Measurements from ENCODE around the gene S1PR4.
"Not testable (repeated sequence)": the region's sequence is repeated elsewhere in the genome, so short reads cannot be mapped to it uniquely, and the experiment has no call there.

S1PR4 gene

DNA sequence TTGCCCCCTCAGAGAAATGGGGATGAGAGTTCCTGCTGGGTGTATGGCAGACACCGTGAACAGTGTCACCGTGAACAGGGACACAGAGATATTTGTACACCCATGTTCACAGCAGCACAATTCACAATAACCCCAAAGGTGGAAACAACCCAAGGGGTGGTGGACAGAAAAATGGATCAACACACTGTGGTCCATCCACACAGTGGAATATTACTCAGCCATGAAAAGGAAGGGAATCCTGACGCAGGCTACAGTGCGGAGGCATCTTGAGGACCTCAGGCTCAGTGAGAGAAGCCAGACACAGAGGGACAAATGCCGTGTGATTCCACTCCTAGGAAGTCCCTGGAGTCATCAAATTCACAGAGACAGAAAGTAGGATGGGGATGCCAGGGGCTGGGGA lies 38.3 kb downstream of the S1PR4 start:
- TF ChIP-seq, protein P1, sequence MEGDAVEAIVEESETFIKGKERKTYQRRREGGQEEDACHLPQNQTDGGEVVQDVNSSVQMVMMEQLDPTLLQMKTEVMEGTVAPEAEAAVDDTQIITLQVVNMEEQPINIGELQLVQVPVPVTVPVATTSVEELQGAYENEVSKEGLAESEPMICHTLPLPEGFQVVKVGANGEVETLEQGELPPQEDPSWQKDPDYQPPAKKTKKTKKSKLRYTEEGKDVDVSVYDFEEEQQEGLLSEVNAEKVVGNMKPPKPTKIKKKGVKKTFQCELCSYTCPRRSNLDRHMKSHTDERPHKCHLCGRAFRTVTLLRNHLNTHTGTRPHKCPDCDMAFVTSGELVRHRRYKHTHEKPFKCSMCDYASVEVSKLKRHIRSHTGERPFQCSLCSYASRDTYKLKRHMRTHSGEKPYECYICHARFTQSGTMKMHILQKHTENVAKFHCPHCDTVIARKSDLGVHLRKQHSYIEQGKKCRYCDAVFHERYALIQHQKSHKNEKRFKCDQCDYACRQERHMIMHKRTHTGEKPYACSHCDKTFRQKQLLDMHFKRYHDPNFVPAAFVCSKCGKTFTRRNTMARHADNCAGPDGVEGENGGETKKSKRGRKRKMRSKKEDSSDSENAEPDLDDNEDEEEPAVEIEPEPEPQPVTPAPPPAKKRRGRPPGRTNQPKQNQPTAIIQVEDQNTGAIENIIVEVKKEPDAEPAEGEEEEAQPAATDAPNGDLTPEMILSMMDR (IDR thresholded peaks at IDR 0.05; ENCODE audit: low read length, missing control alignments): no peak
- H3K4me3 ChIP-seq (replicated peaks; ENCODE audit: low read depth, low read length): no peak overlapping the region
- DNase-seq (ENCODE audit: low read depth): no peak

DNA sequence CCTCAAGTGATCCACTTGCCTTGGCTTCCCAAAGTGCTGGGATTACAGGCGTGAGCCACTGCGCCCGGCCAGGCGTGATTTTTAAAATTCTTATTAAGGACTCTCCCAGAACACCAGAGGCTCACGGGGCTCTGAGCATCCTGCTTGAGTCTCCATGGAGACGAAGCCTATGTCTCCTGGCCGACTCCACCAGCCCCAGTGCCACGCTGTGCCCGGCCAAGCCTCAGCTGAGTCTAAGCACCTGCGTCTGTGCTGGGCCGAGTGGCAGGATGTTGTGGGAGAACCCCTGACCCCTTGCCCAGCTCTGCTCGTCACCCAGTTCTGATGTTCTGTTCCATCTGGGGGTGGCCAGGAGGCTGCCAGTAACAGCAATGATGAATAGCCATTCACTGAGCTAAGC lies 42.0 kb downstream of the S1PR4 start:
- DNase-seq (ENCODE audit: low read depth): no peak
- TF ChIP-seq, protein P1 (IDR thresholded peaks at IDR 0.05; ENCODE audit: low read length, missing control alignments): no peak
- no peak overlapping the region for H3K4me3 ChIP-seq (replicated peaks; ENCODE audit: low read depth, low read length)

DNA sequence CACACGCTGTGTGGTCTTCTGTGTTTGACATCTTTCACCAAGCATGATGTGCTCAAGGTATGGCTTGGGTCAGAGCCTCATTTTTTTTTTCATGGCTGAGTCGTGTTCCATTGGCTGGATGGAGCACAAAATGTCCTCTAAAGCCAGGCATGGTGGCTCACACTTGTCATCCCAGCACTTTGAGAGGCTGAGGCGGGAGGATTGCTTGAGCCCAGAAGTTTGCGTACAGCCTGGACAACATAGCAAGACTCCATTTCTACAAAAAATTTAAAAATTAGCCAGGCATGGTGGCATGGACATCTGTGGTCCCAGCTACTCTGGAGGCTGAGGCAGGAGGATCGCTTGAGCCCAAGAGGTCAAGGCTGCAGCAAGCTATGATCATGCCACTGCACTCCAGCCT lies 43.0 kb downstream of the S1PR4 start:
- not testable (repeated sequence) for H3K4me3 ChIP-seq (replicated peaks; ENCODE audit: low read depth, low read length); DNase-seq (ENCODE audit: low read depth)

DNA sequence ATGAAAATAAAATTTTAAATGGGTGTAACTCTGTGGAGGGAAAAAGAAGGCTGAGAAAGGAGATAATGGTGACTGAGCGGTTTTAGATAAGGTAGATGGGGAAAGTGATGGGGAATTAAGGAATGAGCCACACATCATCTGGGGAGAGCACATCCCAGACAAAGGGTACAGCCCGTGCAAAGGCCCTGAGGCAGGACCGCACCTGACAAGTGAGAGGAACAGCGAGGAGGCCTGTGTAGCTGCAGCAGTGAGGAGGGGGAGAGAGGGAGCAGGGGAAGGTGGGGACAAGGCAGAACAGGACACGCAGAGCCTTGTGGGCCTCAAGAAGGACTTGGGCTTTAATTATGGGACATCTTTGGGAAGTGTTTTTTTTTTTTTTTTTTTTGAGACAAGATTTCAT lies 44.1 kb downstream of the S1PR4 start:
- no peak overlapping the region for H3K4me3 ChIP-seq (replicated peaks; ENCODE audit: low read depth, low read length)
- DNase-seq (ENCODE audit: low read depth): no peak
- TF ChIP-seq, protein P1 (IDR thresholded peaks at IDR 0.05; ENCODE audit: low read length, missing control alignments): no peak

DNA sequence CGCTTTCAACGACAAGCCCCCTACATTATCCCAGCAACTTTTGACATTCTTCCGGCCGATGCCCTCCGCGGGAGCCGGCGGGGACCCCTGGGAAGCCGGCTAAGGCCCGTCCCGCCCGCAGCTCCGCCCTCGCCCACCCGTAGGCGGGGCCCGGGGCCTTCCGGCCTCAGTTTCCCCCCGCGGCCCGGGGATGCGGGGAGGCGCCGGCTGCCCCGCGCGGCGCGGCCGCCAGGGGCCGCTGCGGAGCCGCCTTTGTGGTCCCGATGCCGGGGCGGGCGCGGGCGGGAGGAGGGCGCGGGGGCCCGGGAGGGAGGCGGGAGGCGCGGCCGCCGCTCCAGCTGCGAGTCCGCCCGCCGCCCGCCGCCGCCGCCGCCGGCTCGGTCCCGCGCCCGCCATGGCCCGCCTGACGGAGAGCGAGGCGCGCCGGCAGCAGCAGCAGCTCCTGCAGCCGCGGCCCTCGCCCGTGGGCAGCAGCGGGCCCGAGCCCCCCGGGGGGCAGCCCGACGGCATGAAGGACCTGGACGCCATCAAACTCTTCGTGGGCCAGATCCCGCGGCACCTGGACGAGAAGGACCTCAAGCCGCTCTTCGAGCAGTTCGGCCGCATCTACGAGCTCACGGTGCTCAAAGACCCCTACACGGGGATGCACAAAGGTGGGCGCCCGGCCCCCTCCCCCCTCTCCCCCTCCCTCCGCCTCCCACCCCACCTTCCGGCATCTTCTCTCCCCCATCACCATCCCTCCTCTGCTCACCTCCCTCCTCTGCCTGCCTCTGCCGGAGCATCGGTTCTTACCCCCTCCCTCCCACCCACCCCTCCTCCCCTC lies 46.0 kb downstream of the S1PR4 start, which contains the start of gene CELF5:
Gene CELF5, plus strand, starts transcription at position 316 of the 823 bp plus-strand sequence. Its CDS starts 79 bp downstream, at position 395.
- no peak within 1 kb of the TSS for H3K4me3 ChIP-seq (replicated peaks; ENCODE audit: low read depth, low read length)
- TF ChIP-seq, protein P1 (IDR thresholded peaks at IDR 0.05; ENCODE audit: low read length, missing control alignments): no peak
- DNase-seq (ENCODE audit: low read depth): peak; percentile 11

DNA sequence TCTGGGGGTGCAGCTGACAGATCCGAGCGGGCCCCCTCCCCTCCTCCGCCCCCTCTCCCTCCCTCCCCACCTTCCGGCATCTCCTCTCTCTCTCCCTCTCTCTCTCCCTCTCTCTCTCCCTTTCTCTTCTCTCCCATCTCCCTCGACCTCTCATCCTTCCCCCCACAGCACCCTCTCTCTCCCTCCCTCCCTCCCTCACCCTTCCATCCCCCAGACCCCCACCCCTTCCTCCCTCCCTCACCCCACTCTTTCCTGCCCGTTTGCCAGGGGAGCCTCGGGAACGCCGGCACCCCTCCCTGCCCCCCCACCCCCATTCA lies 46.6 kb downstream of the S1PR4 start:
- no peak for DNase-seq (ENCODE audit: low read depth)

DNA sequence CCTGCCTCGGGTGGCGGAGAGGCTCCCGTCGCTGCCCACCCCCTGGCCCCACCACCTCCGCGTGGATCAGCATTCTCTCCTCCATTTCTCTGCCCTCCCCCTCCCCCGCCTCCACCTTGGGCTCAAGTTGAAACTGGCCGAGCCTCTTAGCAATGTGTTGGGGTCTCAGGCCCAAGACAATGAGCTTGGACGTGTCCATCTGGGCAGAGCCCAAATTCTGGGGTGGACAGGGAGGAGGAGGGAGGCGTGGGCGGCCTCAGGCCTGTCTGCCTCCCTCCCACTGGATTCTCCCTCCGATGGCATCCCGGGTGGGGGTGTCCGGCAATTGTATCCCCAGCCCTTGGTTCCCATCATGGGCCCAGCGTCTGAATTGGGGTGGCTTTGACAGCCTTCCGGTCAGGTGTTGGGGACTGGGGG lies 47.1 kb downstream of the S1PR4 start:
- TF ChIP-seq, protein P1 (IDR thresholded peaks at IDR 0.05; ENCODE audit: low read length, missing control alignments): no peak
- DNase-seq (ENCODE audit: low read depth): no peak
- H3K4me3 ChIP-seq (replicated peaks; ENCODE audit: low read depth, low read length): no peak overlapping the region

More for the DNA sequence above, 46.6 kb downstream of the S1PR4 start:
- TF ChIP-seq, protein P1 (IDR thresholded peaks at IDR 0.05; ENCODE audit: low read length, missing control alignments): no peak
- H3K4me3 ChIP-seq (replicated peaks; ENCODE audit: low read depth, low read length): no peak overlapping the region

Measured in fibroblast of pulmonary artery (primary cell).